K562 (cell line): ENCODE results near the gene LENG8. TPM values are rescaled to one million over a fixed set of nuclear protein-coding genes. Genes with fewer than 3 reads are reported as not detected.

Experiments
- BCOR ChIP-seq: fragments of 450-650 bp; IDR thresholded peaks from 2 replicates; pipeline ENCODE4 v1.6.1; 2016
- BRD4 ChIP-seq: fragments of 200-600 bp; sonication (generic); IDR thresholded peaks from 2 replicates; pipeline ENCODE4 v1.6.1; 2017; ENCODE audit warnings: inconsistent platforms
- CXXC5 ChIP-seq: fragments of 250-450 bp; sonication (Bioruptor Pico); IDR thresholded peaks from 2 replicates; pipeline ENCODE4 v1.8.0; 2022; ENCODE audit warnings: inconsistent platforms, mild to moderate bottlenecking, moderate library complexity
- EP400 ChIP-seq: fragments of 450-650 bp; IDR thresholded peaks from 2 replicates; pipeline ENCODE4 v1.6.1; 2017; ENCODE audit warnings: antibody characterized with exemption, mild to moderate bottlenecking, moderate library complexity
- MAFK ChIP-seq: IDR thresholded peaks from 2 replicates; pipeline ENCODE4 v1.6.1; 2011; ENCODE audit warnings: low read length, improper control_type of control experiment
- MBD2 ChIP-seq: sonication (generic); IDR thresholded peaks from 2 replicates; pipeline ENCODE4 v1.6.1; 2016; ENCODE audit warnings: low read depth, borderline replicate concordance
- NR2C1 ChIP-seq, 2 experiments: fragments of 450-650 bp; IDR thresholded peaks; 2 replicates each; pipeline ENCODE4 v1.6.1; 2017; ENCODE audit warnings: mild to moderate bottlenecking in 2 of 2, antibody characterized with exemption in 1 of 2, inconsistent platforms in 1 of 2, missing compliant biosample characterization in 1 of 2, missing genetic modification characterization in 1 of 2
- PHB2 ChIP-seq: fragments of 450-650 bp; IDR thresholded peaks from 2 replicates; pipeline ENCODE4 v1.6.1; 2017; ENCODE audit warnings: low read depth
- RFX1 ChIP-seq: fragments of 450-650 bp; IDR thresholded peaks from 2 replicates; pipeline ENCODE4 v1.6.1; 2016; ENCODE audit warnings: mild to moderate bottlenecking, moderate library complexity
- SMARCC2 ChIP-seq: fragments of 450-650 bp; IDR thresholded peaks from 2 replicates; pipeline ENCODE4 v1.6.1; 2017; ENCODE audit warnings: antibody characterized with exemption, moderate library complexity, mild to moderate bottlenecking, low read depth
- polyA plus RNA-seq, 8 experiments: library from polyadenylated mRNA; depleted of rRNA in 4 of 8; stranded (reverse) in 5 of 8; unstranded in 3 of 8; fragments of >200 nt; fragmentation: Nextera tagmentation in 2 of 8; fragmentation: Illumina TruSeq in 1 of 8; extraction: Ambion mirVana in 2 of 8; extraction: Trizol in 1 of 8; gene quantifications; 2 replicates each; pipeline versions ENCODE4 v1.2.1 to v1.2.3, GENCODE V29; 2011 to 2014; ENCODE audit warnings: inconsistent platforms in 1 of 8, missing spikeins in 1 of 8
- total RNA-seq, 7 experiments: library from RNA; depleted of rRNA in 6 of 7; stranded (reverse); fragments of >200 nt in 6 of 7; fragmentation: Illumina TruSeq in 2 of 7; extraction: Trizol in 2 of 7; gene quantifications; 2 replicates each; pipeline versions ENCODE4 v1.2.1 to v1.2.3, GENCODE V29; 2011 to 2021; ENCODE audit warnings: low replicate concordance in 1 of 7
- TF ChIP-seq, protein P1 (sequence below): sonication (generic); formaldehyde crosslinking; IDR thresholded peaks from 2 replicates; pipeline ENCODE4 v1.8.0; 2022; ENCODE audit warnings: missing genetic modification reagents, mild to moderate bottlenecking, borderline replicate concordance
- TF ChIP-seq, protein P2 (sequence below): fragments of 450-650 bp; IDR thresholded peaks from 2 replicates; pipeline ENCODE4 v1.6.1; 2016; ENCODE audit warnings: missing biosample characterization, missing genetic modification characterization
- TF ChIP-seq, protein P3 (sequence below): fragments of 450-650 bp; conservative IDR thresholded peaks from 2 replicates; pipeline ENCODE4 v1.6.1; 2016; ENCODE audit warnings: missing genetic modification characterization, low read depth, mild to moderate bottlenecking, missing compliant biosample characterization, moderate library complexity
- TF ChIP-seq, protein P4 (sequence below), 2 experiments: fragments of 200-800 bp in 1 of 2; sonication (Bioruptor generic) in 1 of 2; sonication (generic) in 1 of 2; formaldehyde crosslinking in 1 of 2; IDR thresholded peaks in 1 of 2; conservative IDR thresholded peaks in 1 of 2; 2 replicates each; pipeline versions ENCODE4 v1.5.0 to v1.6.1; 2016 to 2020; ENCODE audit warnings: missing compliant biosample characterization in 1 of 2, missing genetic modification characterization in 1 of 2, missing genetic modification reagents in 1 of 2
- TF ChIP-seq, protein P5 (sequence below): sonication (generic); formaldehyde crosslinking; IDR thresholded peaks from 2 replicates; pipeline ENCODE4 v1.8.0; 2022; ENCODE audit warnings: missing genetic modification reagents, mild to moderate bottlenecking, borderline replicate concordance
- TF ChIP-seq, protein P6 (sequence below): fragments of 250-450 bp; sonication (Bioruptor Pico); IDR thresholded peaks from 2 replicates; pipeline ENCODE4 v1.8.0; 2022; ENCODE audit warnings: inconsistent platforms, mild to moderate bottlenecking, moderate library complexity, borderline replicate concordance

LENG8 gene
- total and polyA plus RNA-seq, 9 of the 15 experiments (the other 6 are each of a cell fraction or from before 2014, with no cell fraction given): 0.74 to 146 (median 28.1) TPM

DNA sequence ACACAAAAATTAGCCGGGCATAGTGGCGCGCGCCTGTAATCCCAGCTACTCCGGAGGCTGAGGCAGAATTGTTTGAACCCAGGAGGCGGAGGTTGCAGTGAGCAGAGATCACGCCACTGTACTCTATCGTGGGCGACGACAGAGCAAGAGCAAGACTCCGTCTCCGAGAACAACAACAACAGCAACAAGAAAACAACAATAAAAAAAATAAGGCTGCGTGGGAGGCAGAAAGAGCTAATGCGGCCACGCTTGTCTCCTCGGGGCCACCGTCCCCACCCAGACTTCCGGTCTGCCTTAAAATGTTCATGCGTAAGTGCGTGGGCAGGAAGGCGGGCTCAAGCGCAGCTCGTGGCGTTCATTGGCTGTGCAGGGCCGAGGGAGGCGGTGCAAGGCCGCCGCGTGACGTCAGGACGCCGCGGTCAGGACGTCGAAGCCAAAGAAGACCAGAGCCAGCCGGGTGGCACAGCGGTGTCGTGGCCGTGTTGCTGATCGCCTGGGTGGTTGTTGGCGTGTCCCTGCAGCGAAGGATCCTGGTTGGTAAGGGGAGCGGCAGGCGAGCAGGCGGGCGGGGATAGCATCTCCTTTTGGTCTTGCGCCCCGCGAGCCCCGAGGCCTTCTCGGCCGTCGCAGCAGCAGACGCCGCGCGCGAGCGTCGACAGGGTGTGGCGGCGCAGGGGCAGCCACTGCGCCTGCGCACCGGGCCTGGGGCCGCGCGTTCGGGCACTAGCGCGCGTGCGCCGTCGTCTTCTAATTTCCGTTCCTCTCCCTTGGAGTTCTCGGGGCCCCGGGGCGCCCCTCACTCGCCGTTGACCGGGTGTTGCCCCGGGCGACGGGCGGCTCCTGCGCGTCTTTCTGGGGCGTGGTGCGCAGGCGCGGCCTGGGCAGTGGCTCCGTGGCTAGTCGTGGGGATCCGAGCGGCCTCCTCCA, at the start of gene LENG8 (continued):
- TF ChIP-seq, protein P1, sequence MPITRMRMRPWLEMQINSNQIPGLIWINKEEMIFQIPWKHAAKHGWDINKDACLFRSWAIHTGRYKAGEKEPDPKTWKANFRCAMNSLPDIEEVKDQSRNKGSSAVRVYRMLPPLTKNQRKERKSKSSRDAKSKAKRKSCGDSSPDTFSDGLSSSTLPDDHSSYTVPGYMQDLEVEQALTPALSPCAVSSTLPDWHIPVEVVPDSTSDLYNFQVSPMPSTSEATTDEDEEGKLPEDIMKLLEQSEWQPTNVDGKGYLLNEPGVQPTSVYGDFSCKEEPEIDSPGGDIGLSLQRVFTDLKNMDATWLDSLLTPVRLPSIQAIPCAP (CRISPR knock-in tag): no peak
- TF ChIP-seq, protein P2, sequence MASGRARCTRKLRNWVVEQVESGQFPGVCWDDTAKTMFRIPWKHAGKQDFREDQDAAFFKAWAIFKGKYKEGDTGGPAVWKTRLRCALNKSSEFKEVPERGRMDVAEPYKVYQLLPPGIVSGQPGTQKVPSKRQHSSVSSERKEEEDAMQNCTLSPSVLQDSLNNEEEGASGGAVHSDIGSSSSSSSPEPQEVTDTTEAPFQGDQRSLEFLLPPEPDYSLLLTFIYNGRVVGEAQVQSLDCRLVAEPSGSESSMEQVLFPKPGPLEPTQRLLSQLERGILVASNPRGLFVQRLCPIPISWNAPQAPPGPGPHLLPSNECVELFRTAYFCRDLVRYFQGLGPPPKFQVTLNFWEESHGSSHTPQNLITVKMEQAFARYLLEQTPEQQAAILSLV: no peak
- TF ChIP-seq CXXC5 (CRISPR knock-in tag) (peak; percentile 94), SMARCC2 (no peak), RFX1 (peak; percentile 80), NR2C1 (IDR thresholded peaks at IDR 0.05) (no peak), NR2C1 (tag; IDR thresholded peaks at IDR 0.05) (no peak), BRD4 (peak; percentile 89), EP400 (peak; percentile 95), MAFK (no peak), MBD2 (peak; percentile 71; the same call in 1 of the 2 replicates), BCOR (no peak), PHB2 (no peak)
- TF ChIP-seq, protein P3, sequence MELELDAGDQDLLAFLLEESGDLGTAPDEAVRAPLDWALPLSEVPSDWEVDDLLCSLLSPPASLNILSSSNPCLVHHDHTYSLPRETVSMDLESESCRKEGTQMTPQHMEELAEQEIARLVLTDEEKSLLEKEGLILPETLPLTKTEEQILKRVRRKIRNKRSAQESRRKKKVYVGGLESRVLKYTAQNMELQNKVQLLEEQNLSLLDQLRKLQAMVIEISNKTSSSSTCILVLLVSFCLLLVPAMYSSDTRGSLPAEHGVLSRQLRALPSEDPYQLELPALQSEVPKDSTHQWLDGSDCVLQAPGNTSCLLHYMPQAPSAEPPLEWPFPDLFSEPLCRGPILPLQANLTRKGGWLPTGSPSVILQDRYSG (tag): no peak
- TF ChIP-seq, protein P4, sequence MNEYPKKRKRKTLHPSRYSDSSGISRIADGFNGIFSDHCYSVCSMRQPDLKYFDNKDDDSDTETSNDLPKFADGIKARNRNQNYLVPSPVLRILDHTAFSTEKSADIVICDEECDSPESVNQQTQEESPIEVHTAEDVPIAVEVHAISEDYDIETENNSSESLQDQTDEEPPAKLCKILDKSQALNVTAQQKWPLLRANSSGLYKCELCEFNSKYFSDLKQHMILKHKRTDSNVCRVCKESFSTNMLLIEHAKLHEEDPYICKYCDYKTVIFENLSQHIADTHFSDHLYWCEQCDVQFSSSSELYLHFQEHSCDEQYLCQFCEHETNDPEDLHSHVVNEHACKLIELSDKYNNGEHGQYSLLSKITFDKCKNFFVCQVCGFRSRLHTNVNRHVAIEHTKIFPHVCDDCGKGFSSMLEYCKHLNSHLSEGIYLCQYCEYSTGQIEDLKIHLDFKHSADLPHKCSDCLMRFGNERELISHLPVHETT (CRISPR knock-in tag; conservative IDR thresholded peaks at IDR 0.05 in 1 of 2, IDR thresholded peaks at IDR 0.05 in 1 of 2): no peak
- TF ChIP-seq, protein P5, sequence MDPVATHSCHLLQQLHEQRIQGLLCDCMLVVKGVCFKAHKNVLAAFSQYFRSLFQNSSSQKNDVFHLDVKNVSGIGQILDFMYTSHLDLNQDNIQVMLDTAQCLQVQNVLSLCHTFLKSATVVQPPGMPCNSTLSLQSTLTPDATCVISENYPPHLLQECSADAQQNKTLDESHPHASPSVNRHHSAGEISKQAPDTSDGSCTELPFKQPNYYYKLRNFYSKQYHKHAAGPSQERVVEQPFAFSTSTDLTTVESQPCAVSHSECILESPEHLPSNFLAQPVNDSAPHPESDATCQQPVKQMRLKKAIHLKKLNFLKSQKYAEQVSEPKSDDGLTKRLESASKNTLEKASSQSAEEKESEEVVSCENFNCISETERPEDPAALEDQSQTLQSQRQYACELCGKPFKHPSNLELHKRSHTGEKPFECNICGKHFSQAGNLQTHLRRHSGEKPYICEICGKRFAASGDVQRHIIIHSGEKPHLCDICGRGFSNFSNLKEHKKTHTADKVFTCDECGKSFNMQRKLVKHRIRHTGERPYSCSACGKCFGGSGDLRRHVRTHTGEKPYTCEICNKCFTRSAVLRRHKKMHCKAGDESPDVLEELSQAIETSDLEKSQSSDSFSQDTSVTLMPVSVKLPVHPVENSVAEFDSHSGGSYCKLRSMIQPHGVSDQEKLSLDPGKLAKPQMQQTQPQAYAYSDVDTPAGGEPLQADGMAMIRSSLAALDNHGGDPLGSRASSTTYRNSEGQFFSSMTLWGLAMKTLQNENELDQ (CRISPR knock-in tag): no peak
- TF ChIP-seq, protein P6, sequence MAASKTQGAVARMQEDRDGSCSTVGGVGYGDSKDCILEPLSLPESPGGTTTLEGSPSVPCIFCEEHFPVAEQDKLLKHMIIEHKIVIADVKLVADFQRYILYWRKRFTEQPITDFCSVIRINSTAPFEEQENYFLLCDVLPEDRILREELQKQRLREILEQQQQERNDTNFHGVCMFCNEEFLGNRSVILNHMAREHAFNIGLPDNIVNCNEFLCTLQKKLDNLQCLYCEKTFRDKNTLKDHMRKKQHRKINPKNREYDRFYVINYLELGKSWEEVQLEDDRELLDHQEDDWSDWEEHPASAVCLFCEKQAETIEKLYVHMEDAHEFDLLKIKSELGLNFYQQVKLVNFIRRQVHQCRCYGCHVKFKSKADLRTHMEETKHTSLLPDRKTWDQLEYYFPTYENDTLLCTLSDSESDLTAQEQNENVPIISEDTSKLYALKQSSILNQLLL (CRISPR knock-in tag): no peak
